Activated T-cell treated with anti-CD3 and anti-CD28 coated beads, Interleukin-2, amount 50 U/mL, for 48 hours (primary cell): ENCODE results near the gene DESI2.
A peak's percentile ranks its signal among the peaks of the same experiment; 100 is the strongest.
"Not testable (repeated sequence)": the region's sequence is repeated elsewhere in the genome, so short reads cannot be mapped to it uniquely, and the experiment has no call there.

Source experiments
- DNase-seq, 2 experiments: peaks; one replicate each; pipeline ENCODE4 v3.0.0-alpha.2; 2020

Gene DESI2

GRCh38 chr1:244709476-244710368, 56.8 kb downstream of the DESI2 start:
- no peak for DNase-seq

GRCh38 chr1:244710474-244711062, 57.6 kb downstream of the DESI2 start:
- no peak for DNase-seq

- peak; percentile 30 to 50 for DNase-seq
Observed at GRCh38 chr1:244712669-244713068, 59.7 kb downstream of the DESI2 start.

- DNase-seq: no peak
Observed at GRCh38 chr1:244713332-244713731, 60.4 kb downstream of the DESI2 start.

- no peak for DNase-seq
Observed at GRCh38 chr1:244727871-244728474, 75.0 kb downstream of the DESI2 start.

GRCh38 chr1:244730153-244730933, 77.4 kb downstream of the DESI2 start:
- peak; percentile 45 to 59 for DNase-seq

GRCh38 chr1:244730934-244731434, 78.1 kb downstream of the DESI2 start:
- no peak for DNase-seq

GRCh38 chr1:244731651-244732050, 78.7 kb downstream of the DESI2 start:
- no peak for DNase-seq

GRCh38 chr1:244732851-244733450, 80.0 kb downstream of the DESI2 start:
- DNase-seq: no peak

- DNase-seq: no peak
Observed at GRCh38 chr1:244735404-244735803, 82.5 kb downstream of the DESI2 start.

- no peak for DNase-seq
Observed at GRCh38 chr1:244735876-244736561, 83.1 kb downstream of the DESI2 start.

GRCh38 chr1:244739140-244739539, 86.2 kb downstream of the DESI2 start:
- DNase-seq: not testable (repeated sequence)

GRCh38 chr1:244740027-244740617, 87.2 kb downstream of the DESI2 start:
- not testable (repeated sequence) for DNase-seq

GRCh38 chr1:244741692-244742091, 88.8 kb downstream of the DESI2 start:
- no peak for DNase-seq

- DNase-seq: no peak
Observed at GRCh38 chr1:244749230-244750016, 96.5 kb downstream of the DESI2 start.

- no peak for DNase-seq
Observed at GRCh38 chr1:244751271-244751895, 98.5 kb downstream of the DESI2 start.

GRCh38 chr1:244755673-244756072, 102.7 kb downstream of the DESI2 start:
- no peak for DNase-seq

GRCh38 chr1:244757091-244757939, 104.4 kb downstream of the DESI2 start:
- no peak for DNase-seq
